IMR-90 (cell line): ENCODE data around the gene PSMA6. TPM values are rescaled to one million over a fixed set of nuclear protein-coding genes. Genes with fewer than 3 reads are reported as not detected.
"Not testable (repeated sequence)": the region's sequence is repeated elsewhere in the genome, so short reads cannot be mapped to it uniquely, and the experiment has no call there.

Experiments used
- ATAC-seq: fragments of 200-7000 bp; cut with Tn5 transposase; 2 replicates; pipeline ENCODE4 v1.9.1; 2020; ENCODE audit warnings: low read depth, mild to moderate bottlenecking, moderate library complexity
- BruUV-seq: library from RNA; stranded (reverse); fragments of 400-500 nt; replicated peaks from 2 replicates; lab custom pipeline; 2021; lab: Mats Ljungman, UMichigan
- CTCF ChIA-PET: fragments of 300-600 bp; formaldehyde crosslinking; extraction: SDS; loops from one replicate; lab custom pipeline; 2021; ENCODE audit warnings: antibody characterized with exemption; lab: Yijun Ruan, JAX
- POLR2A ChIA-PET: fragments of 300-600 bp; sonication (Branson Sonifier 250); formaldehyde crosslinking; loops from one replicate; lab custom pipeline; 2022; ENCODE audit warnings: antibody characterized with exemption; ENCODE audit not compliant: unreplicated experiment; lab: Charles Lee
- DNase-seq: peaks from one replicate; pipeline ENCODE4 v3.0.0; 2013
- H2AFZ ChIP-seq: replicated peaks from 2 replicates; pipeline ENCODE3; 2013; ENCODE audit warnings: low read length, mild to moderate bottlenecking; ENCODE audit not compliant: poor library complexity
- H2AK5ac ChIP-seq: 2 replicates; pipeline ENCODE4 v1.6.1; 2013; ENCODE audit warnings: low read depth, low read length, inconsistent platforms
- H2AK9ac ChIP-seq: replicated peaks from 2 replicates; pipeline ENCODE3; 2013; ENCODE audit warnings: mild to moderate bottlenecking, low read depth, low read length, moderate library complexity; ENCODE audit not compliant: poor library complexity
- H2BK120ac ChIP-seq: 2 replicates; pipeline ENCODE4 v1.6.1; 2013; ENCODE audit warnings: low read depth, low read length, inconsistent platforms
- H2BK15ac ChIP-seq: 3 replicates; pipeline ENCODE4 v1.6.1; 2013; ENCODE audit warnings: low read depth, low read length, inconsistent platforms
- H2BK20ac ChIP-seq: 2 replicates; pipeline ENCODE4 v1.6.1; 2013; ENCODE audit warnings: low read depth, mild to moderate bottlenecking, inconsistent platforms, low read length, moderate library complexity
- H2BK5ac ChIP-seq: 2 replicates; pipeline ENCODE4 v1.6.1; 2013; ENCODE audit warnings: mild to moderate bottlenecking, low read depth, low read length, inconsistent platforms; ENCODE audit not compliant: poor library complexity, severe bottlenecking
- H3K14ac ChIP-seq: replicated peaks from 2 replicates; pipeline ENCODE4 v1.6.1; 2013; ENCODE audit warnings: low read depth, low read length, inconsistent platforms
- H3K18ac ChIP-seq: 2 replicates; pipeline ENCODE4 v1.6.1; 2013; ENCODE audit warnings: low read depth, low read length, control low read depth
- H3K23ac ChIP-seq: 2 replicates; pipeline ENCODE4 v1.6.1; 2013; ENCODE audit warnings: low read depth, low read length, inconsistent platforms
- H3K27ac ChIP-seq: 2 replicates; pipeline ENCODE4 v1.5.1; 2013; ENCODE audit warnings: mild to moderate bottlenecking, control low read depth, low read length; ENCODE audit not compliant: insufficient read depth
- H3K27me3 ChIP-seq: 2 replicates; pipeline ENCODE4 v1.6.1; 2013; ENCODE audit warnings: low read length; ENCODE audit not compliant: control insufficient read depth, insufficient read depth
- H3K36me3 ChIP-seq: 2 replicates; pipeline ENCODE4 v1.6.1; 2013; ENCODE audit warnings: low read length, mixed read lengths; ENCODE audit not compliant: control insufficient read depth, insufficient read depth
- H3K4ac ChIP-seq: 2 replicates; pipeline ENCODE4 v1.6.1; 2013; ENCODE audit warnings: low read depth, low read length, inconsistent platforms
- H3K4me1 ChIP-seq: 2 replicates; pipeline ENCODE4 v1.6.1; 2013; ENCODE audit warnings: low read length, mixed read lengths; ENCODE audit not compliant: control insufficient read depth, insufficient read depth
- H3K4me2 ChIP-seq: 2 replicates; pipeline ENCODE4 v1.6.1; 2013; ENCODE audit warnings: low read depth, mild to moderate bottlenecking, control low read depth, low read length, moderate library complexity
- H3K4me3 ChIP-seq: 2 replicates; pipeline ENCODE4 v1.5.1; 2013; ENCODE audit warnings: low read depth, mild to moderate bottlenecking, control low read depth, low read length, moderate library complexity; ENCODE audit not compliant: insufficient read depth
- H3K56ac ChIP-seq: 2 replicates; pipeline ENCODE4 v1.6.1; 2013; ENCODE audit warnings: low read length, inconsistent platforms; ENCODE audit not compliant: insufficient read depth; ENCODE audit errors: extremely low read depth
- H3K79me1 ChIP-seq, 2 experiments: 2 replicates each; pipeline ENCODE4 v1.6.1; 2013; ENCODE audit warnings: low read length in 2 of 2, inconsistent platforms in 1 of 2, low read depth in 1 of 2
- H3K9ac ChIP-seq: 2 replicates; pipeline ENCODE4 v1.6.1; 2013; ENCODE audit warnings: low read depth, low read length, control low read depth
- H3K9me1 ChIP-seq: 2 replicates; pipeline ENCODE4 v1.6.1; 2013; ENCODE audit warnings: low read length, inconsistent platforms; ENCODE audit not compliant: insufficient read depth
- H3K9me3 ChIP-seq: 2 replicates; pipeline ENCODE4 v1.6.1; 2013; ENCODE audit warnings: low read length; ENCODE audit not compliant: control insufficient read depth, insufficient read depth
- H4K20me1 ChIP-seq: 2 replicates; pipeline ENCODE4 v1.6.1; 2013; ENCODE audit warnings: low read length, inconsistent platforms; ENCODE audit not compliant: insufficient read depth
- H4K5ac ChIP-seq: 2 replicates; pipeline ENCODE4 v1.6.1; 2013; ENCODE audit warnings: mild to moderate bottlenecking, low read depth, low read length, control low read depth
- H4K8ac ChIP-seq, 2 experiments: 2 replicates each; pipeline ENCODE4 v1.6.1; 2013; ENCODE audit warnings: low read depth in 2 of 2, low read length in 2 of 2, control low read depth in 1 of 2, inconsistent platforms in 1 of 2
- H4K91ac ChIP-seq: 2 replicates; pipeline ENCODE4 v1.6.1; 2013; ENCODE audit warnings: low read depth, low read length, inconsistent platforms; ENCODE audit not compliant: insufficient read depth
- WGBS, 2 experiments: methylation state at CpG; one replicate each; pipeline versions ENCODE4 v1.1.5 to v1.1.7; 2013; ENCODE audit warnings: missing lambda C conversion rate in 2 of 2; ENCODE audit not compliant: insufficient read length in 1 of 2; ENCODE audit errors: extremely low coverage in 2 of 2; 5-methylcytosine and 5-hydroxymethylcytosine counted together
- dilution Hi-C: fragments of 300-500 bp; cut with HindIII; formaldehyde crosslinking; loops from one replicate; pipeline ENCODE4 v1.14.3; 2018; ENCODE audit warnings: low sequenced_read_pairs; ENCODE audit not compliant: unreplicated experiment
- in situ Hi-C: fragments of 300-500 bp; cut with MboI; formaldehyde crosslinking; loops from 3 replicates; pipeline ENCODE4 v1.14.3; 2019; ENCODE audit warnings: low sequenced_read_pairs, inconsistent platforms, mixed read lengths
- intact Hi-C: fragments of 100-400 bp; cut with micrococcal nuclease; formaldehyde crosslinking; loops from 2 replicates; pipeline ENCODE4 v1.10.0; 2022
- polyA plus RNA-seq, 3 experiments: library from polyadenylated mRNA; depleted of rRNA; stranded (reverse); fragments of >200 nt; gene quantifications; 2 replicates each; pipeline ENCODE4 v1.2.3, GENCODE V29; 2012; ENCODE audit warnings: low replicate concordance in 1 of 3
- total RNA-seq: library from RNA; depleted of rRNA; stranded (reverse); fragments of >200 nt; gene quantifications from 2 replicates; pipeline ENCODE4 v1.2.3, GENCODE V29; 2012

The PSMA6 gene
- total and polyA plus RNA-seq, 2 of the 4 experiments (the other 2 are of a cell fraction), result 184 to 530 TPM

DNA sequence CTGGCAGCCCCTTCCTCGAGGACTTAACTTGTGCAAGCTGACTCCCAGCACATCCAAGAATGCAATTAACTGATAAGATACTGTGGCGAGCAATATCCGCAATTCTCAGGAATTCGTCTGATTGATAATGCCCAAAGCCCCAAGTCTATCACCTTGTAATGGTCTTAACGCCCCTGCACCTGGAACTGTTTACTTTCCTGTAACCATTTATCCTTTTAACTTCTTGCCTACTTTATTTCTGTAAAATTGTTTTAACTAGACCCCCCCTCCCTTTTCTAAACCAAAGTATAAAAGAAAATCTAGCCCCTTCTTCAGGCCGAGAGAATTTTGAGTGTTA lies 55.8 kb downstream of the PSMA6 start:
- BruUV-seq, H3K9ac ChIP-seq, H3K4me1 ChIP-seq, H3K23ac ChIP-seq, H3K4me3 ChIP-seq, H3K4ac ChIP-seq, H3K9me3 ChIP-seq, H4K91ac ChIP-seq, H2AFZ ChIP-seq, H2BK5ac ChIP-seq, DNase-seq, dilution Hi-C loops, H2BK20ac ChIP-seq, ATAC-seq, H4K5ac ChIP-seq, H3K27ac ChIP-seq, H2AK9ac ChIP-seq, H3K4me2 ChIP-seq, H2AK5ac ChIP-seq, H3K36me3 ChIP-seq, H4K20me1 ChIP-seq, H3K56ac ChIP-seq, H3K79me1 ChIP-seq, H2BK120ac ChIP-seq, intact Hi-C loops, H3K18ac ChIP-seq, H2BK15ac ChIP-seq, H3K14ac ChIP-seq, H4K8ac ChIP-seq, CTCF ChIA-PET, in situ Hi-C loops, H3K9me1 ChIP-seq, H3K27me3 ChIP-seq: not testable (repeated sequence)
- 46% methylated on average over 2 of the region's 6 CpGs; no CpG with 5 or more reads in 1 of the 2 experiments for WGBS, 2 experiments
- POLR2A ChIA-PET, result interaction anchor here (0.6 kb wide), 1 partner anchor 43 kb away, joined by 3 read pairs; no protein-coding TSS in a partner anchor
